HG03439 (cell line): ENCODE measurements around the gene SLC25A25.

ENCODE experiments used
- ATAC-seq: cut with Tn5 transposase; IDR thresholded peaks from one replicate; pipeline ENCODE4 v1.9.1; 2021; ENCODE audit warnings: mild to moderate bottlenecking, moderate library complexity; ENCODE audit not compliant: unreplicated experiment

Gene SLC25A25

DNA sequence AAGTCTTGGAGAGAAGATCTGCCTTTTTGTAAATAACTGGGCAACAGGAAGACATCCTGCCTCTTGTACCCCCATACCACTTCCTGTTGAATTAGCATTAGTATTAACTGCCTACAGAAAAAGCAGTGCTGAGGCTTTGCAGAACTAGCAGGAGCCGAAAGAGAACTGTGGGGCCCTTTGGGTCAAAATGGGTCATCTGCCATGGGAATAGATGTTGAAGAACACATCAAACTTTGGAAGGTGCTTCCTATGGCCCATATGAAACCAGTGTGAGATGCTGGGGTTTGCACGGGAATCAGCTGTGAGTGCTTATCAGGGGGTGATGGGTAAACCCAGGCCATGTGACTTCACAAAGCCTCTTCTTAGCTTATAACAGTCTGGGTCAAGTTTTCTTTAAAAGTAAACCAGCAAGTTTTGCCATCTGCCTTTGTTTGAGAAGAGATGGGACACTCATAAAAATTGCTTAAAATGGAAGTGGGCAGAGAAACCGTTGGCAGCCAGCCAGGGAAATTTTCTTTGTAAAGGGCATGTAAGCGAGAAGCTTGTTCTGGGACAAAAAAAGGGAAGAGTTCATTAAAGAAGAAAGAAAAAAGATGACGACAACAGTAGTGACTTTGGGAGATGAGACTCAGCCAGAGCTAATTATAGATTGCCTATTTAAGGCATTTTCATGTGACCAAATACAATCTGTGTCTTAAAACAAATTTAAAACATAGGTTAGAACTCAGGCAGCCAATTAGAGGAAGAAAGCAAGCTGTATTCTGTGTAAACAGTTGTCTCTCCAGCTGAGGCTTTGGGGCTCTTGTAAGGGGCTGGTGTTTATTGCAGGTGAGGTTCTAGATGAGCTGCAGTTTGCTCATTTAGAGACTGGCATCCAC lies 4.4 kb downstream of the SLC25A25 start:
- ATAC-seq: no peak

DNA sequence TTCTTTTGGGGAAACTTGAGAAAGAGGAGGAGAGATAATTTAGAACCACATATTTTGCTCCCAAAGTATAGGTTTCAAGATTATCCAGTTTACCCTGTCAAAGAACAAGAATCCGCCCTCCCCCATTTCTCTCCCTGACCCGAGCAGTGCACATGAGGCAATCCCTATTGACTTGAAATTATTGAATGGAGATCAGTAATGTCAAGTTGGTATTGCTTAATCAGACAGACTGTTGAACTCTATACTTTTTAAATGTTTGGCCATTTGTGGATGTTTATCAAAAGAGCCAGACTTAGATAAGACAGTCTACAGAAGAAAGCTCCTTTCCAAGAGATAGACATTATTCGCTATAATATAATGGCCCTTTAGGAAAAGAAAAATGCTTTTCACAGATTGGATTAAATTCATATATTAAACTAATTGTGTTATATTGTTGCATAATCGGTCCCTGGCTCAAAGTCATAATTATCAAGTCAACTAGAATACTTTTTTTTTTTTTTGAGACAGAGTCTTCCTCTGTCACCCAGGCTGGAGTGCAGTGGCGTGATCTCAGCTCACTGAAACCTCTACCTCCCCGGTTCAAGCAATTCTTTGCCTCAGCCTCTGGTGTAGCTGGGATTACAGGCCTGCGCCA lies 5.3 kb downstream of the SLC25A25 start:
- ATAC-seq: no peak

DNA sequence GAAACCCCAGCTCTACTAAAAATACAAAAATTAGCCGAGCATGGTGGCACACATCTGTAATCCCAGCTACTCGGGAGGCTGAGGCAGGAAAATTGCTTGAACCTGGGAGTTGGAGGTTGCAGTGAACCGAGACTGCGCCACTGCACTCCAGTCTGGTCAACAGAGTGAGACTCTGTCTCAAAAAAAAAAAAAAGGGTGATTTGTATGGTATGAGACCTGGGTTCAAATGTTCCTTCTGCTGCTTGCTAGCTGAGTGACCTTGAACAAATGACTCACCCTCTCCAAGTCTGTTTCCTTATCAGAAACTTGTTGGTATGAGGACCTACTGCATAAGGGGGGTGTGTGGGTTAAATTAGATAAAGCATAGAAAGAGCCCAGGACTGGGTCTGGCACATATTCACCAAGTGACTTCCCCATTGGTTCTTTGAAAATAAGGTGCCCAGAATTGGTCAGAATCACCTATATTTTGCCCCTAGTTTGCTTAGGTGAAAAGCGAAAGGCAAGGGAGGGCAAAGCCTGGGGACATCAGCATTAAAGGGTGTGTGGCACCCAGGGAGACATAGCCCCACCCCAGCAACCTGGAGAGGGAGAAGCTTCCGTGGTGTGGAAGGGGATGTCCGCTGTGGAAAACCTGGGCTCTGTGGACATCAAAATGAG lies 9.9 kb downstream of the SLC25A25 start:
- ATAC-seq: no peak

DNA sequence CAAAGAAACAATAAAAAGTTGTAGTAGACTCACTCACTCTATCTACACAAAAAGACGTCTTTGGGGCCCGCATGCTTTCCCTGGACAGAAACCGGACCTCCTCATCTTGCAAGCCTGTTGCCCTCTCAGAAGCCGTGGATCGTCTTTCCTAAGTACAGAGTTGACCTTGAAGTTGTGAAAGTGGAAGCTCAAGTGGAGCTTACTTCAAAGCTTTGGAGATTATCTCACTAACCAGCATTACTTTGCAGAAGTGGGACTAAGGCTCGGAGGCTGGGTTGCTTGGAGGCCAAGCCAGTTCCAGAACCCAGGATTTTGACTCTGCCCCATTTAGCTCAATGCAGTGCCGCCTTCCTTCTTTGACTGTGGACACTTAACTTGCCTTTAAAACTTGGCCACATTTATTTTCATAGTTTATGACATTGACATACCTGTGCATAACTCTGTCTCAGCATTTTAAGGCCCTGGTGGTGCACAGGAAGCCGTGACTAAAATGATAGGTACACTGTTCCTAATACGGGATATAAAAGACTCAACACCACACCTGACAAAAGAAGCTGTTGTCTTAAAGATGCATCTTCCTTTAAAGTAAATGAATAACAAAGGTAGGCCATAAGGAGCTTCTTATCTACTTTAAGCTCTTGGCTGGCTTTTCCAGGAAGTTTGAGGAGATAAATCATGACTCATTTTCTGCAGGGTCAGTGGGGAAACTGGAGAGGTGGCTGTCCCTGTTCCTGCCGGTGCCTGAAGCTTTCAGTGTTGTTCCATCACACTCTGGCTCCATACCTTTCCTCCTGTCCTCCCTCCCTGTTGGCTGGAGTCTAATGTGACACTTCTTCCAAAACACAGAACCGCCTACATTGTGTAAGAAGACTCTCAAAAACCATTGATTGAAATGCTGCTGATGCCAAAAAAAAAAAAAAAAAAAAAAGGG lies 10.7 kb downstream of the SLC25A25 start:
- ATAC-seq: no peak

GRCh38 chr9:128080206-128080605 lies 12.2 kb downstream of the SLC25A25 start:
- no peak for ATAC-seq

- no peak for ATAC-seq
Measured at GRCh38 chr9:128081056-128081455, 13.0 kb downstream of the SLC25A25 start.

DNA sequence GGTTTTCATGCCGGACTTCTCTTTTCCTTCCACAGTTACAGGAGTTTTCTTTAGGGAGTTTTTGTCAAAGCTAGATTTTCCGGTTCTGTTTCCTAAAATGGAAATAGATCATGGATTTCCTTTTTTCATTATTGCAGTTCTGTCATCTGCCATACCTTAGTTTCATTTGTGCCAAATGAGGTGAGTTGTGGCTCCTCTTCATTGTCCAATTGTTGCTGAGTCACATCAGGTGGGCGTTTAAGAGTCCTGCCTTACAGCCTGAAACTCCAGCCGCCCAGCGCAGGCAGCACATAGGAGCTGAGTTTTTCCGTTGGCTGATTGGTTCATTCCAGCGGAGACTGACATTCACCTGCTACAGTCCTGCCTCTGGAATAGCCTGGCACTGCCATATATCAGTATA lies 14.1 kb downstream of the SLC25A25 start:
- ATAC-seq: no peak

DNA sequence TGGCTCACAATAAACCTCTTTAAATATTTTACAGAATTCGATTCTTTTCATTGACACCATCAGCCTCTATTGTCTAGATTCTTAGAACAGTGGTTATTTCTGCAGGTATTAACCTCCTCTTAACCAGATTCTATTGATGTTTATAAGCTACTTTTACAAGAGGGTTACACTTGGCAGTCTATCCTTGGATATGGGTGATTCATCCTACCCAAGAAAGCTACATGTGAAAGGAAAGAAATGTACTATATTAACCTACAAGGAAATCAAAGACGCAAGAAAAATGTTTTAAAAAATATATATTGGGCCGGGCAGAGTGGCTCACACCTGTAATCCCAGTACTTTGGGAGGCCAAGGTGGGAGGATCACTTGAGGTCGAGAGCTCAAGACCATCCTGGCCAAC lies 16.7 kb downstream of the SLC25A25 start:
- ATAC-seq: no peak

DNA sequence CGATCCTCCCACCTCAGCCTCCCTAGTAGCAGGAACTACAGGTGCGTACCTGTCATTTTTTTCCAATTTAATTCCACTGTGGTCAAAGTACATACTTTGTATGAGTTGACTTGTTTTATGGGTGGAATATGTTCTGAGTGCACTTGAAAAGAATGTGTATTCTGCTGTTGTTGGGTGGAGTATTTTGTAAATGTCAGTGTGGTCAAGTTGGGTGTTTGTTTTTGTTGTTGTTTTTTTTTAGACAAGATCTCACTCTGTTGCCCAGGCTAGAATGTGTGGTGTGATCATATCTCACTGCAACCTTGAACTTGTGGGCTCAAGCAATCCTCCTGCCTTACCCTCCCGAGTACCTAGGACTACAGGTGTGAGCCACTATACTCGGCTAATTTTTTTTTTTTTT lies 17.9 kb downstream of the SLC25A25 start:
- ATAC-seq: no peak

DNA sequence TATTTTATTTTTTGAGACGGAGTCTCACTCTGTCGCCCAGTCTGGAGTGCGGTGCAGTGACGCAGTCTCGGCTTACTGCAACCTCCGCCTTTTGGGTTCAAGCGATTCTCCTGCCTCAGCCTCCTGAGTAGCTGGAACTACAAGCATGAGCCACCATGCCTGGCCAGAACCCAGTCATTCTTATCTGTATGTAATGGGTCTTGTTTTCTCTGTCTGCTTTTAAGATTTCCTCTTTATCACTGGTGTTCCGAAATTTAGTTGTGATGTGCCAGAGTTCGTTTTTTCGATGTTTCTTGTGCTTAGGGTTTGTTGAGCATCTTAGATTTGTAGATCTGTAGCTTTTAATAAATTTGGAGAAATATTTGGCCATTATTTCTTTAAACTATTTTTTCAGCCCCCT lies 19.2 kb downstream of the SLC25A25 start:
- ATAC-seq: no peak

GRCh38 chr9:128088253-128088945 lies 20.4 kb downstream of the SLC25A25 start:
- ATAC-seq: no peak

- no peak for ATAC-seq
Measured at GRCh38 chr9:128089299-128089698, 21.3 kb downstream of the SLC25A25 start.

- no peak for ATAC-seq
Measured at GRCh38 chr9:128091144-128091543, 23.1 kb downstream of the SLC25A25 start.

GRCh38 chr9:128091571-128091970 lies 23.5 kb downstream of the SLC25A25 start:
- no peak for ATAC-seq

- ATAC-seq: no peak
Measured at GRCh38 chr9:128092199-128092977, 24.4 kb downstream of the SLC25A25 start.

DNA sequence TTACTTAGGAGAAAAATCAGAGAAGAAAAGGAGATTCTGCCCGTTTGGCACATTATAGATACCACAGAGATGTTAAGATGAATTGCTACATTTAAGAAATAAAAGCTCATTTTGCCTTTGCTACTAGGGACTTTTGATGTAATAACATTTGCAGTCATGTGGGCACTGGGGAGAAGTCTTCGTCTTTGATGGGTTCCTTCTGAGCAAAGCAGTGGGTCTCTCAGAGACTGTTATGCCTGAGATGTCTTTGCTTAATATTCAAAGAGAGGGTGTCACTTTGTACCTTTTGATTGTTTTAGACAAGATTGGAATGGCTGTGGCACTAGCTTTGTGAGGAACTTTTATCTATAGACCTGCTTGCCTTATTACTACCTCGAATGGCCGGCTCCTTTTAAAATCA lies 25.0 kb downstream of the SLC25A25 start:
- no peak for ATAC-seq

DNA sequence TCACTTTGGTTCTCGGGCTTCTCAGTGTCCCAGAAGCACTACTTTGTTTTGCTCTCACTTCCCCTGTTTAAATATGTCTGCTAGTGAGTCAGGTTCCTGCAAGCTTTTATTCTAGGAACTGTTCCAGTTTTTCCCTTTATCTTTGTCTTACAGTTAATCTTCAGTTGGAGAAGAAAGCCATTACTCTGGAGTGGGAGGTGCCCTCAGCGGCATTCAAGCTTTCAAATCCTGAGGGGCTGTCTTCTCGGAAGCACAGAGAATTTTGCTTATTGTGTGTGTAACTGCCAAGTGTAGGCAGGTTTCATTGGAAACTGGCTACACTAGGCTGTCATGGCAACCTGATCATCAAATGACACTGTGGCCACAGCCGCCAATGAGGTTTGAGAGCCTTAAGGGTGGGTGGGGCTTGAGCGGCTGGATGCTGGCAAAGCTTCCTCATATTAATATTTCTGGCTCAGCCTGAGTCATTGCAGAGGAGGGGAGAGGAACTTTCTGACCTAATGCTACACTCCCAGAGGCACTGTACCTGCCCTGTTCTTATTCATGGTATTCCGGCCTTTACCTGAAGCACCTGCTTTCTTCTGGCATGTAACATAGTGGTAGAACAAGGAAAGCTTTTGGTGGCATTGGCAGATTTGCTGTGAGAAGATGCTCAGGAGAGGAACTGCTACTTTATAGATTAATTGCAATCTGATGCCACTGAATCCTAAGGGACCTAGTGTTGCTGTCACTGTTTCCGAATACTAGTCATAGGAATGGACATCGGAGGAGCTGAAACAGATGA lies 26.3 kb downstream of the SLC25A25 start:
- ATAC-seq: peak; percentile 87

DNA sequence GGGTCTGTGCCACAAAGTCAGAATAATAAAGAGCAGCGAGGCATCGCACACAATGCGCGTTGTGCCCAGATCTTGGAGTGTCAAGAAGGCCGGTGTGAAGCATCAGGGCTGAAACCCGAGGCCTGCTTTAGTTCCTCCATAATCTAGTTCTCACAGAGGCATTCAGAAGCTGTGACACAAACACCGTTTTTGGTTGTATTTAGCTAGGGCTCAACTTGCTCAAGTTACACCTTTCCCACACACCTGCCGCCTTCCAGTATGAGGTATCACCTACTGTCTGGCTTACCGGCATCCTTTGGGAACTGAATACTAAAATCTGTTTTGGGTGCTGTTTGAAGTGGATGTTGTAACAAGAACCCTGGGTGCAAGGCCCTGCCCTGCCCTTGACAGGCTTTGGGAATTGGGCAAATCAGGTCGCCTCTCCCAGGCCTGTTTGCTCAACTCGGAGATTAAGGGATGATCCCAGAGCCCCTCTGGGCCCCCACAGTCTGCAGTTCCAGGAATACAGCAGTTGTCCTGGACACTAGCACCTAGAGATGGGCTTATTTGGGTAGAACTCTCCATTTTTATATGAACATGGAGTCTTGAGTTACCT lies 27.0 kb downstream of the SLC25A25 start:
- no peak for ATAC-seq
